ENCODE results near the gene SLC12A7.

DNA sequence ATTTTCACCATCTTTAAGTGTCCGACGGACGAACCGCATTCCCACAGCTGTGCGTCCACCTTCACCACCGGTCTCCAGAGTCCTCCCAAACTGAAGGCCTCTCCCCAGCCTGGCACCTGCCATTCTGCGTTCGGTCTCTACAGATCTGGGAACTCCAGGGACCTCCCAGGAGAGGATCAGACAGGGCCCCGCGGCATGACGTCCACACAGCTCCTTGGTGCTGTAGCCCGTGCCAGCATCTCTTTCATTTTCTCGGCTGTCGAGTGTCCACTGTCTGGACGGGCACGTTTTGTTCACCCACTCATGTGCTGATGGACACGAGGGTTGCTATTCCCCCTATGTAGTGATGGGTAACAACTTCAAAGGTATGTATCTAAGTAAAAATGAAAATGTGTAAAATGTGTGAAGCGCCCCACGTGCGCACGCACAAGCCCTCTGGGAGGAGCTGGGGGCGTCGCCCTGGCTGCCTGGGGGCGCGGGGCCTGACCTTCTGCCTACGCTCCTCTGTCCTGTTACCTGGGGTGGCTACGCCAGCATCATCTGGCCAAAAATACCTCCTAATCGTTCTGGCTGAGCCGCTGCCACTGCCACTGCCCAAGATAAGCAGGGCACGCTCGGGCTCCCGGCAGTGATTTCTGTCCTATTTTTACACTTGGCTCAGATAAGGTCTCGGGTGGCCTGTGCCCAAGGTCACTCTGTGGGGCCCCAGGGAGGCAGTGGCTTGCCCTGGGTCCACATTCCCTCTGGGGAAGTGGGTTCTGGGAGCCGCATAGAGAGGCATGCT is 10.8 kb upstream of the SLC12A7 start:
- TF ChIP-seq, protein P1, sequence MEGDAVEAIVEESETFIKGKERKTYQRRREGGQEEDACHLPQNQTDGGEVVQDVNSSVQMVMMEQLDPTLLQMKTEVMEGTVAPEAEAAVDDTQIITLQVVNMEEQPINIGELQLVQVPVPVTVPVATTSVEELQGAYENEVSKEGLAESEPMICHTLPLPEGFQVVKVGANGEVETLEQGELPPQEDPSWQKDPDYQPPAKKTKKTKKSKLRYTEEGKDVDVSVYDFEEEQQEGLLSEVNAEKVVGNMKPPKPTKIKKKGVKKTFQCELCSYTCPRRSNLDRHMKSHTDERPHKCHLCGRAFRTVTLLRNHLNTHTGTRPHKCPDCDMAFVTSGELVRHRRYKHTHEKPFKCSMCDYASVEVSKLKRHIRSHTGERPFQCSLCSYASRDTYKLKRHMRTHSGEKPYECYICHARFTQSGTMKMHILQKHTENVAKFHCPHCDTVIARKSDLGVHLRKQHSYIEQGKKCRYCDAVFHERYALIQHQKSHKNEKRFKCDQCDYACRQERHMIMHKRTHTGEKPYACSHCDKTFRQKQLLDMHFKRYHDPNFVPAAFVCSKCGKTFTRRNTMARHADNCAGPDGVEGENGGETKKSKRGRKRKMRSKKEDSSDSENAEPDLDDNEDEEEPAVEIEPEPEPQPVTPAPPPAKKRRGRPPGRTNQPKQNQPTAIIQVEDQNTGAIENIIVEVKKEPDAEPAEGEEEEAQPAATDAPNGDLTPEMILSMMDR (IDR thresholded peaks at IDR 0.05): no peak
- TF ChIP-seq POLR2A (IDR thresholded peaks at IDR 0.05) (no peak), EP300 (IDR thresholded peaks at IDR 0.05) (no peak)

Data from ovary (tissue), 3 donors.